Measurements from ENCODE around the gene DYRK2. TPM values are rescaled to one million over a fixed set of nuclear protein-coding genes. Genes with fewer than 3 reads are reported as not detected.

Gene DYRK2
- total and polyA plus RNA-seq, 4 donors: 1.2 to 8.8 (median 4.9) TPM

DNA sequence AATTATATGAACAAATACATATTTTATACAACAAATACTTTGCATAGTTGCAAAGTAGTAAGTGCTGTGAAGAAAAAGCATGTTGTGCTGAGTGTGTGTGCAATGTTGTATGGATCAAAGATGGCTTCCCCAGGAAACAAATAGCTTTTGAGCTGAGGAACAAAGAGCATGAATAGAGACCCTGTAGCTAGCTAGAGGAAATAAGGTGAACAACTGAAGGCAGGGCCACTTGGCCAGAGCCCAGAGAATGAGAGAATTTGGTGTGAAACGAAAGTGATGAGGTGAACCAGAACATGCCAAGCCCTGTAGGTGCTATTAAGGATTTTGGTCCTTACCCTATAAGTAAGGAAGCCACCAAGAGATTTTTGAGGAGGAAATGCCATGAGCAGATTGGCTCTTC lies 17.1 kb downstream of the DYRK2 start (continued):
- TF ChIP-seq, protein P1, sequence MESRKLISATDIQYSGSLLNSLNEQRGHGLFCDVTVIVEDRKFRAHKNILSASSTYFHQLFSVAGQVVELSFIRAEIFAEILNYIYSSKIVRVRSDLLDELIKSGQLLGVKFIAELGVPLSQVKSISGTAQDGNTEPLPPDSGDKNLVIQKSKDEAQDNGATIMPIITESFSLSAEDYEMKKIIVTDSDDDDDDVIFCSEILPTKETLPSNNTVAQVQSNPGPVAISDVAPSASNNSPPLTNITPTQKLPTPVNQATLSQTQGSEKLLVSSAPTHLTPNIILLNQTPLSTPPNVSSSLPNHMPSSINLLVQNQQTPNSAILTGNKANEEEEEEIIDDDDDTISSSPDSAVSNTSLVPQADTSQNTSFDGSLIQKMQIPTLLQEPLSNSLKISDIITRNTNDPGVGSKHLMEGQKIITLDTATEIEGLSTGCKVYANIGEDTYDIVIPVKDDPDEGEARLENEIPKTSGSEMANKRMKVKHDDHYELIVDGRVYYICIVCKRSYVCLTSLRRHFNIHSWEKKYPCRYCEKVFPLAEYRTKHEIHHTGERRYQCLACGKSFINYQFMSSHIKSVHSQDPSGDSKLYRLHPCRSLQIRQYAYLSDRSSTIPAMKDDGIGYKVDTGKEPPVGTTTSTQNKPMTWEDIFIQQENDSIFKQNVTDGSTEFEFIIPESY (IDR thresholded peaks at IDR 0.05): no peak

DNA sequence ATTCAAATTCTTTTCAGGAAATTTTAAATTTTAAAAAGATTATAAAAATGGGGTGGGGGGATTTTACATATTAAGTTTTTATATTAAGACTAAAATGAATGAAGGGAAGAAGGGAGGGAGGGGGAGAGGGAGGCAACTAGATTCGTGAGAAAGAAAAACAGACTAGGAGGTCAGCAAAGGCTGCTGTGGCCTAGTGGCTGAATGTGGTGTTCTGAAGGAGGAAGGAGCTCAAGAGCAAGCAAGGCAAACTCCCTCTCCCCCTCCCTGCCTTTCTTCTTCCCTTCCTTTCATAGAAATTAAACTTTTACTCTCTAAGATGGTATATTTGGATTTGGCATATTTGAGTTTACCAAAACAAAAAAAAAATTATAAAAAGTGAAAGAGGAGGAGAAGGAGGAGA lies 18.1 kb downstream of the DYRK2 start:
- TF ChIP-seq RXRA (IDR thresholded peaks at IDR 0.05): no peak
- TF ChIP-seq, protein P2, sequence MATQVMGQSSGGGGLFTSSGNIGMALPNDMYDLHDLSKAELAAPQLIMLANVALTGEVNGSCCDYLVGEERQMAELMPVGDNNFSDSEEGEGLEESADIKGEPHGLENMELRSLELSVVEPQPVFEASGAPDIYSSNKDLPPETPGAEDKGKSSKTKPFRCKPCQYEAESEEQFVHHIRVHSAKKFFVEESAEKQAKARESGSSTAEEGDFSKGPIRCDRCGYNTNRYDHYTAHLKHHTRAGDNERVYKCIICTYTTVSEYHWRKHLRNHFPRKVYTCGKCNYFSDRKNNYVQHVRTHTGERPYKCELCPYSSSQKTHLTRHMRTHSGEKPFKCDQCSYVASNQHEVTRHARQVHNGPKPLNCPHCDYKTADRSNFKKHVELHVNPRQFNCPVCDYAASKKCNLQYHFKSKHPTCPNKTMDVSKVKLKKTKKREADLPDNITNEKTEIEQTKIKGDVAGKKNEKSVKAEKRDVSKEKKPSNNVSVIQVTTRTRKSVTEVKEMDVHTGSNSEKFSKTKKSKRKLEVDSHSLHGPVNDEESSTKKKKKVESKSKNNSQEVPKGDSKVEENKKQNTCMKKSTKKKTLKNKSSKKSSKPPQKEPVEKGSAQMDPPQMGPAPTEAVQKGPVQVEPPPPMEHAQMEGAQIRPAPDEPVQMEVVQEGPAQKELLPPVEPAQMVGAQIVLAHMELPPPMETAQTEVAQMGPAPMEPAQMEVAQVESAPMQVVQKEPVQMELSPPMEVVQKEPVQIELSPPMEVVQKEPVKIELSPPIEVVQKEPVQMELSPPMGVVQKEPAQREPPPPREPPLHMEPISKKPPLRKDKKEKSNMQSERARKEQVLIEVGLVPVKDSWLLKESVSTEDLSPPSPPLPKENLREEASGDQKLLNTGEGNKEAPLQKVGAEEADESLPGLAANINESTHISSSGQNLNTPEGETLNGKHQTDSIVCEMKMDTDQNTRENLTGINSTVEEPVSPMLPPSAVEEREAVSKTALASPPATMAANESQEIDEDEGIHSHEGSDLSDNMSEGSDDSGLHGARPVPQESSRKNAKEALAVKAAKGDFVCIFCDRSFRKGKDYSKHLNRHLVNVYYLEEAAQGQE (IDR thresholded peaks at IDR 0.05): no peak
- no peak for TF ChIP-seq EGR1 (IDR thresholded peaks at IDR 0.05; ENCODE audit: low read depth in 2 of 2)
- TF ChIP-seq HNF4G (IDR thresholded peaks at IDR 0.05): no peak
- TF ChIP-seq TAF1 (conservative IDR thresholded peaks at IDR 0.05): no peak
- no peak for TF ChIP-seq JUND (IDR thresholded peaks at IDR 0.05)
- TF ChIP-seq, protein P3, sequence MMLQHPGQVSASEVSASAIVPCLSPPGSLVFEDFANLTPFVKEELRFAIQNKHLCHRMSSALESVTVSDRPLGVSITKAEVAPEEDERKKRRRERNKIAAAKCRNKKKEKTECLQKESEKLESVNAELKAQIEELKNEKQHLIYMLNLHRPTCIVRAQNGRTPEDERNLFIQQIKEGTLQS (IDR thresholded peaks at IDR 0.05): no peak
- no peak for TF ChIP-seq HNF4A (conservative IDR thresholded peaks at IDR 0.05)
- no peak for TF ChIP-seq GABPA (IDR thresholded peaks at IDR 0.05 in 1 of 2, conservative IDR thresholded peaks at IDR 0.05 in 1 of 2)
- no peak for TF ChIP-seq FOXA2 (IDR thresholded peaks at IDR 0.05)
- TF ChIP-seq, protein P4, sequence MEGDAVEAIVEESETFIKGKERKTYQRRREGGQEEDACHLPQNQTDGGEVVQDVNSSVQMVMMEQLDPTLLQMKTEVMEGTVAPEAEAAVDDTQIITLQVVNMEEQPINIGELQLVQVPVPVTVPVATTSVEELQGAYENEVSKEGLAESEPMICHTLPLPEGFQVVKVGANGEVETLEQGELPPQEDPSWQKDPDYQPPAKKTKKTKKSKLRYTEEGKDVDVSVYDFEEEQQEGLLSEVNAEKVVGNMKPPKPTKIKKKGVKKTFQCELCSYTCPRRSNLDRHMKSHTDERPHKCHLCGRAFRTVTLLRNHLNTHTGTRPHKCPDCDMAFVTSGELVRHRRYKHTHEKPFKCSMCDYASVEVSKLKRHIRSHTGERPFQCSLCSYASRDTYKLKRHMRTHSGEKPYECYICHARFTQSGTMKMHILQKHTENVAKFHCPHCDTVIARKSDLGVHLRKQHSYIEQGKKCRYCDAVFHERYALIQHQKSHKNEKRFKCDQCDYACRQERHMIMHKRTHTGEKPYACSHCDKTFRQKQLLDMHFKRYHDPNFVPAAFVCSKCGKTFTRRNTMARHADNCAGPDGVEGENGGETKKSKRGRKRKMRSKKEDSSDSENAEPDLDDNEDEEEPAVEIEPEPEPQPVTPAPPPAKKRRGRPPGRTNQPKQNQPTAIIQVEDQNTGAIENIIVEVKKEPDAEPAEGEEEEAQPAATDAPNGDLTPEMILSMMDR (IDR thresholded peaks at IDR 0.05; ENCODE audit: low read depth, low read length, missing input control): no peak
- no peak for TF ChIP-seq YY1 (IDR thresholded peaks at IDR 0.05)
- no peak for DNase-seq (ENCODE audit: low spot score)
- WGBS: 70% methylated on average over 1 of the region's 1 CpG
- Histone ChIP-seq H3K4me1 (ENCODE audit: control insufficient read depth in 4 of 4, insufficient read depth in 4 of 4, low read length in 3 of 4) (no peaks in the 10 kb centered on the region), H3K27me3 (ENCODE audit: control insufficient read depth in 4 of 4, insufficient read depth in 4 of 4, low read length in 3 of 4) (no peaks in the 10 kb centered on the region), H3K36me3 (ENCODE audit: control insufficient read depth in 4 of 4, insufficient read depth in 3 of 4, low read depth in 1 of 4, low read length in 3 of 4) (no peaks in the 10 kb centered on the region), H3K27ac (ENCODE audit: low read depth in 1 of 2, low read length in 2 of 2) (no peak overlapping the region), H3K9me3 (ENCODE audit: control insufficient read depth in 4 of 4, low read length in 3 of 4) (no peaks in the 10 kb centered on the region), H3K4me3 (ENCODE audit: low read depth in 1 of 3, low read length in 3 of 3) (no peak overlapping the region), H3K9ac (ENCODE audit: low read depth in 1 of 2, low read length in 2 of 2) (no peak overlapping the region)

All from liver (tissue), 9 donors.